ENCODE results near the gene ZFAND3. TPM values are rescaled to one million over a fixed set of nuclear protein-coding genes. Genes with fewer than 3 reads are reported as not detected.

Gene ZFAND3
- total RNA-seq, 1 experiment from 2014 or later = 107 TPM

DNA sequence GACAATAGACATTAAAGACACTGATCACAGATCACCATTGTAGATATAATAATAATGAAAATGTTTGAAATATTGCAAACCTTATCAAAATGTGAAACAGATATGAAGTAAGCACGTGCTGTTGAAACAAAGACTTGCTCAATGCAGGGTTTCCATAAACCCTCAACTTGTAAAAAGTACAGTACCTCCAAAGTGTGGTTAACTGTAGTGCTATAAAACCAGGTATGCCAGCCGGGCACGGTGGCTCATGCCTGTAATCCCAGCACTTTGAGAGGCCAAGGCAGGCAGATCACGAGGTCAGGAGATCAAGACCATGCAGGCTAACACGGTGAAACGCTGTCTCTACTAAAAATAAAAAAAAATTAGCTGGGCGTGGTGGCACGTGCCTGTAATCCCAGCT is 96.6 kb downstream of the ZFAND3 start:
- Histone ChIP-seq H3K27me3 (replicated peaks; ENCODE audit: control insufficient read depth, insufficient read depth, low read length) (no peaks in the 10 kb centered on the region), H3K9me3 (no peaks in the 10 kb centered on the region), H3K4me1 (peaks cover 5% of the 10 kb centered on the region; the same call in 1 of the 2 replicates), H3K36me3 (ENCODE audit: control insufficient read depth, insufficient read depth, low read length) (no peaks in the 10 kb centered on the region), H3K4me3 (ENCODE audit: low read depth, low read length) (no peak overlapping the region)
- intact Hi-C loops (cut with micrococcal nuclease; ENCODE audit: unreplicated experiment) = no loop called here
- POLR2A ChIA-PET = no interaction called here
- no peak overlapping the region for H3K4me3 Mint-ChIP-seq (ENCODE audit: unreplicated experiment)
- TF ChIP-seq, protein P1, sequence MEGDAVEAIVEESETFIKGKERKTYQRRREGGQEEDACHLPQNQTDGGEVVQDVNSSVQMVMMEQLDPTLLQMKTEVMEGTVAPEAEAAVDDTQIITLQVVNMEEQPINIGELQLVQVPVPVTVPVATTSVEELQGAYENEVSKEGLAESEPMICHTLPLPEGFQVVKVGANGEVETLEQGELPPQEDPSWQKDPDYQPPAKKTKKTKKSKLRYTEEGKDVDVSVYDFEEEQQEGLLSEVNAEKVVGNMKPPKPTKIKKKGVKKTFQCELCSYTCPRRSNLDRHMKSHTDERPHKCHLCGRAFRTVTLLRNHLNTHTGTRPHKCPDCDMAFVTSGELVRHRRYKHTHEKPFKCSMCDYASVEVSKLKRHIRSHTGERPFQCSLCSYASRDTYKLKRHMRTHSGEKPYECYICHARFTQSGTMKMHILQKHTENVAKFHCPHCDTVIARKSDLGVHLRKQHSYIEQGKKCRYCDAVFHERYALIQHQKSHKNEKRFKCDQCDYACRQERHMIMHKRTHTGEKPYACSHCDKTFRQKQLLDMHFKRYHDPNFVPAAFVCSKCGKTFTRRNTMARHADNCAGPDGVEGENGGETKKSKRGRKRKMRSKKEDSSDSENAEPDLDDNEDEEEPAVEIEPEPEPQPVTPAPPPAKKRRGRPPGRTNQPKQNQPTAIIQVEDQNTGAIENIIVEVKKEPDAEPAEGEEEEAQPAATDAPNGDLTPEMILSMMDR (IDR thresholded peaks at IDR 0.05; ENCODE audit: insufficient read depth in 1 of 2, low read depth in 1 of 2, low read length in 1 of 2, severe bottlenecking in 1 of 2, unreplicated experiment in 1 of 2) = no peak
- H3K4me1 Mint-ChIP-seq (ENCODE audit: low read depth, unreplicated experiment) = peaks cover 24% of the 10 kb centered on the region
- BruUV-seq (replicated peaks) = no TSS peak
- peaks cover 6% of the 10 kb centered on the region for H3K36me3 Mint-ChIP-seq (ENCODE audit: insufficient read depth, unreplicated experiment)
- no peaks in the 10 kb centered on the region for H3K27me3 Mint-ChIP-seq (ENCODE audit: insufficient read depth, unreplicated experiment)
- H3K9me3 Mint-ChIP-seq (ENCODE audit: unreplicated experiment) = no peaks in the 10 kb centered on the region
- H3K27ac Mint-ChIP-seq (ENCODE audit: unreplicated experiment) = no peak overlapping the region
- CTCF ChIA-PET = interaction anchor here (0.7 kb wide), 1 partner anchor 117 kb away, joined by 4 read pairs; no protein-coding TSS in a partner anchor
- DNase-seq = no peak

DNA sequence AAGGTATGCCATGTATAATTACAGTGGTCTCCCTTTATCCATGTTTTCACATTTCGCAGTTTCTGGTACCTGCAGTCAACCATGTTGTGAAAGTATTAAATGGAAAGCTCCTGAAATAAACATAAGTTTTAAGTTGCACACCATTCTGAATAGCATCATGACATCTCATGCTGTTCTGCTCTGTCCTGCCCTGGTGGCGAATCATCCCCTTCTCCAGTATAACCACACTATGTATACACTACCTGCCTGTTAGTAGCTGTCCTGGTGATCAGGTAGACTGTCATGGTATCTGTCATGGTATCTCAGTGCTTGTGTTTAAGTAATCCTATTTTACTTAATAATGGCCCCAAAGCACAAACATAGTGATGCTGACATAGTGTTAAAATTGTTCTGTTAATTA is 97.1 kb downstream of the ZFAND3 start:
- H3K4me1 ChIP-seq = peaks cover 5% of the 10 kb centered on the region; the same call in 1 of the 2 replicates
- no peak overlapping the region for H3K4me3 Mint-ChIP-seq (ENCODE audit: unreplicated experiment)
- POLR2A ChIA-PET = no interaction called here
- no peak for DNase-seq
- no peak overlapping the region for H3K27ac Mint-ChIP-seq (ENCODE audit: unreplicated experiment)
- CTCF ChIA-PET = no interaction called here
- no peaks in the 10 kb centered on the region for H3K27me3 Mint-ChIP-seq (ENCODE audit: insufficient read depth, unreplicated experiment)
- no peaks in the 10 kb centered on the region for H3K27me3 ChIP-seq (replicated peaks; ENCODE audit: control insufficient read depth, insufficient read depth, low read length)
- intact Hi-C loops (cut with micrococcal nuclease; ENCODE audit: unreplicated experiment) = no loop called here
- BruUV-seq (replicated peaks) = no TSS peak
- H3K9me3 ChIP-seq = no peaks in the 10 kb centered on the region
- H3K4me1 Mint-ChIP-seq (ENCODE audit: low read depth, unreplicated experiment) = peaks cover 24% of the 10 kb centered on the region
- H3K36me3 Mint-ChIP-seq (ENCODE audit: insufficient read depth, unreplicated experiment) = peaks cover 6% of the 10 kb centered on the region
- H3K36me3 ChIP-seq (ENCODE audit: control insufficient read depth, insufficient read depth, low read length) = no peaks in the 10 kb centered on the region
- H3K9me3 Mint-ChIP-seq (ENCODE audit: unreplicated experiment) = no peaks in the 10 kb centered on the region
- TF ChIP-seq, protein P1 (IDR thresholded peaks at IDR 0.05; ENCODE audit: insufficient read depth in 1 of 2, low read depth in 1 of 2, low read length in 1 of 2, severe bottlenecking in 1 of 2, unreplicated experiment in 1 of 2) = no peak
- no peak overlapping the region for H3K4me3 ChIP-seq (ENCODE audit: low read depth, low read length)

DNA sequence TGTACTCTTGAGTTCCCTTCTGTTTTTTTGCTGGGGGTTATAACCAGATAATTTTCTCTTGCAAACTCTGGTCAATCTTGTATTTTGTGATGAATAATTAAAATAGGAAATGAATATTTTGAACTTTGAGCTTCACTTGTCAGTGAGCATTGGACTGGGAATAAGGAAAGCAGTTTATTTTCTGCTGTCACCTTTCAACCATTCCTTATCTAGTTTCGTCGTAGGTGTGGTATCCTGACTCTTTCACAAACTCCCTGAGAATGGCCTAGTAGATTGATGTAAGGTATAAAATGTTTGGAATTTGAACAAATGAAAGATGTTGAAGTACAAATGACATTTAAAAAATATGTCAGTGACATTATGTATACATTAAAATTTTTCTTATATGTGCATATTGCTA is 98.0 kb downstream of the ZFAND3 start:
- no peak for DNase-seq
- H3K9me3 Mint-ChIP-seq (ENCODE audit: unreplicated experiment) = no peaks in the 10 kb centered on the region
- no peak overlapping the region for H3K4me3 Mint-ChIP-seq (ENCODE audit: unreplicated experiment)
- H3K36me3 Mint-ChIP-seq (ENCODE audit: insufficient read depth, unreplicated experiment) = peaks cover 6% of the 10 kb centered on the region
- intact Hi-C loops (cut with micrococcal nuclease; ENCODE audit: unreplicated experiment) = no loop called here
- ChIA-PET CTCF (no interaction called here), POLR2A (no interaction called here)
- Histone ChIP-seq H3K36me3 (ENCODE audit: control insufficient read depth, insufficient read depth, low read length) (no peaks in the 10 kb centered on the region), H3K4me1 (0 out of 2 replicates have a peak, but pooled peaks cover 5% of the 10 kb centered on the region), H3K27me3 (replicated peaks; ENCODE audit: control insufficient read depth, insufficient read depth, low read length) (no peaks in the 10 kb centered on the region), H3K9me3 (no peaks in the 10 kb centered on the region), H3K4me3 (ENCODE audit: low read depth, low read length) (no peak overlapping the region)
- TF ChIP-seq, protein P1 (IDR thresholded peaks at IDR 0.05; ENCODE audit: insufficient read depth in 1 of 2, low read depth in 1 of 2, low read length in 1 of 2, severe bottlenecking in 1 of 2, unreplicated experiment in 1 of 2) = no peak
- peaks cover 24% of the 10 kb centered on the region for H3K4me1 Mint-ChIP-seq (ENCODE audit: low read depth, unreplicated experiment)
- BruUV-seq (replicated peaks) = no TSS peak
- no peak overlapping the region for H3K27ac Mint-ChIP-seq (ENCODE audit: unreplicated experiment)
- no peaks in the 10 kb centered on the region for H3K27me3 Mint-ChIP-seq (ENCODE audit: insufficient read depth, unreplicated experiment)

Measured in Caco-2 (cell line).